Measurements from ENCODE around the gene SHISAL2A.
"Not testable (repeated sequence)": the region's sequence is repeated elsewhere in the genome, so short reads cannot be mapped to it uniquely, and the experiment has no call there.

The SHISAL2A gene

GRCh38 chr1:52677076-52677806 is 44.3 kb downstream of the SHISAL2A start:
- TF ChIP-seq TAF1 (IDR thresholded peaks at IDR 0.05; ENCODE audit: borderline replicate concordance, low read depth, low read length) (no peak), POLR2AphosphoS5 (IDR thresholded peaks at IDR 0.05; ENCODE audit: low read depth, low read length) (no peak), POLR2A (IDR thresholded peaks at IDR 0.05; ENCODE audit: low read depth, low read length) (no peak)
- no peak for FAIRE-seq

GRCh38 chr1:52679048-52679447 is 46.1 kb downstream of the SHISAL2A start:
- DNase-seq (ENCODE audit: insufficient read length) (no peak), FAIRE-seq (no peak)
- TF ChIP-seq POLR2A (IDR thresholded peaks at IDR 0.05; ENCODE audit: low read depth, low read length): no peak
- no peak for TF ChIP-seq TAF1 (IDR thresholded peaks at IDR 0.05; ENCODE audit: borderline replicate concordance, low read depth, low read length)
- no peak for TF ChIP-seq POLR2AphosphoS5 (IDR thresholded peaks at IDR 0.05; ENCODE audit: low read depth, low read length)

More at GRCh38 chr1:52677076-52677806, 44.3 kb downstream of the SHISAL2A start:
- no peak for DNase-seq (ENCODE audit: insufficient read length)

GRCh38 chr1:52679498-52679897 is 46.5 kb downstream of the SHISAL2A start:
- FAIRE-seq: no peak
- no peak for DNase-seq (ENCODE audit: insufficient read length)
- no peak for TF ChIP-seq POLR2AphosphoS5 (IDR thresholded peaks at IDR 0.05; ENCODE audit: low read depth, low read length)
- TF ChIP-seq POLR2A (IDR thresholded peaks at IDR 0.05; ENCODE audit: low read depth, low read length): no peak
- TF ChIP-seq TAF1 (IDR thresholded peaks at IDR 0.05; ENCODE audit: borderline replicate concordance, low read depth, low read length): no peak

- DNase-seq (ENCODE audit: insufficient read length): no peak
- no peak for FAIRE-seq
Measured at GRCh38 chr1:52680353-52680752, 47.4 kb downstream of the SHISAL2A start.

GRCh38 chr1:52681136-52681535 is 48.2 kb downstream of the SHISAL2A start:
- no peak for FAIRE-seq

More at GRCh38 chr1:52680353-52680752, 47.4 kb downstream of the SHISAL2A start:
- no peak for TF ChIP-seq POLR2AphosphoS5 (IDR thresholded peaks at IDR 0.05; ENCODE audit: low read depth, low read length)
- no peak for TF ChIP-seq POLR2A (IDR thresholded peaks at IDR 0.05; ENCODE audit: low read depth, low read length)
- TF ChIP-seq TAF1 (IDR thresholded peaks at IDR 0.05; ENCODE audit: borderline replicate concordance, low read depth, low read length): no peak

GRCh38 chr1:52683367-52683940 is 50.5 kb downstream of the SHISAL2A start:
- no peak for TF ChIP-seq POLR2AphosphoS5 (IDR thresholded peaks at IDR 0.05; ENCODE audit: low read depth, low read length)
- no peak for TF ChIP-seq POLR2A (IDR thresholded peaks at IDR 0.05; ENCODE audit: low read depth, low read length)
- no peak for TF ChIP-seq TAF1 (IDR thresholded peaks at IDR 0.05; ENCODE audit: borderline replicate concordance, low read depth, low read length)
- FAIRE-seq: no peak
- DNase-seq (ENCODE audit: insufficient read length): no peak

More at GRCh38 chr1:52681136-52681535, 48.2 kb downstream of the SHISAL2A start:
- TF ChIP-seq POLR2AphosphoS5 (IDR thresholded peaks at IDR 0.05; ENCODE audit: low read depth, low read length) (no peak), POLR2A (IDR thresholded peaks at IDR 0.05; ENCODE audit: low read depth, low read length) (no peak), TAF1 (IDR thresholded peaks at IDR 0.05; ENCODE audit: borderline replicate concordance, low read depth, low read length) (no peak)
- no peak for DNase-seq (ENCODE audit: insufficient read length)

- DNase-seq (ENCODE audit: insufficient read length): no peak
- FAIRE-seq: no peak
- TF ChIP-seq POLR2A (IDR thresholded peaks at IDR 0.05; ENCODE audit: low read depth, low read length): no peak
- no peak for TF ChIP-seq TAF1 (IDR thresholded peaks at IDR 0.05; ENCODE audit: borderline replicate concordance, low read depth, low read length)
- no peak for TF ChIP-seq POLR2AphosphoS5 (IDR thresholded peaks at IDR 0.05; ENCODE audit: low read depth, low read length)
Measured at GRCh38 chr1:52684545-52684944, 51.6 kb downstream of the SHISAL2A start.

GRCh38 chr1:52686261-52686751 is 53.3 kb downstream of the SHISAL2A start:
- peak; percentile 42 for DNase-seq (ENCODE audit: insufficient read length)
- peak; percentile 51 for FAIRE-seq

GRCh38 chr1:52686830-52687229 is 53.9 kb downstream of the SHISAL2A start:
- no peak for FAIRE-seq
- no peak for DNase-seq (ENCODE audit: insufficient read length)

GRCh38 chr1:52691821-52692220 is 58.9 kb downstream of the SHISAL2A start:
- TF ChIP-seq POLR2AphosphoS5 (IDR thresholded peaks at IDR 0.05; ENCODE audit: low read depth, low read length) (no peak), TAF1 (IDR thresholded peaks at IDR 0.05; ENCODE audit: borderline replicate concordance, low read depth, low read length) (no peak), POLR2A (IDR thresholded peaks at IDR 0.05; ENCODE audit: low read depth, low read length) (no peak)
- no peak for DNase-seq (ENCODE audit: insufficient read length)
- no peak for FAIRE-seq

More at GRCh38 chr1:52686830-52687229, 53.9 kb downstream of the SHISAL2A start:
- TF ChIP-seq TAF1 (IDR thresholded peaks at IDR 0.05; ENCODE audit: borderline replicate concordance, low read depth, low read length) (no peak), POLR2AphosphoS5 (IDR thresholded peaks at IDR 0.05; ENCODE audit: low read depth, low read length) (no peak), POLR2A (IDR thresholded peaks at IDR 0.05; ENCODE audit: low read depth, low read length) (no peak)

- TF ChIP-seq TAF1 (IDR thresholded peaks at IDR 0.05; ENCODE audit: borderline replicate concordance, low read depth, low read length): no peak
- no peak for TF ChIP-seq POLR2AphosphoS5 (IDR thresholded peaks at IDR 0.05; ENCODE audit: low read depth, low read length)
- TF ChIP-seq POLR2A (IDR thresholded peaks at IDR 0.05; ENCODE audit: low read depth, low read length): no peak
- DNase-seq (ENCODE audit: insufficient read length): no peak
- no peak for FAIRE-seq
Measured at GRCh38 chr1:52692697-52693096, 59.7 kb downstream of the SHISAL2A start.

GRCh38 chr1:52693351-52693750 is 60.4 kb downstream of the SHISAL2A start:
- not testable (repeated sequence) for DNase-seq (ENCODE audit: insufficient read length); FAIRE-seq
